K562 (cell line): ENCODE measurements around the gene SCAMP1. TPM values are rescaled to one million over a fixed set of nuclear protein-coding genes. Genes with fewer than 3 reads are reported as not detected.

Source experiments
- ATAC-seq: fragments of 200-7000 bp; cut with Tn5 transposase; 3 replicates; pipeline ENCODE4 v1.9.1; 2020; ENCODE audit warnings: moderate library complexity
- BruUV-seq: library from RNA; stranded (reverse); fragments of 400-500 nt; replicated peaks from 2 replicates; lab custom pipeline; 2021; lab: Mats Ljungman, UMichigan
- CTCF ChIA-PET: fragments of 300-600 bp; formaldehyde crosslinking; extraction: SDS; loops from one replicate; lab custom pipeline; 2021; ENCODE audit warnings: low intra/inter-chr PET ratio; lab: Yijun Ruan, JAX
- POLR2A ChIA-PET: fragments of 300-600, 350-650 bp; sonication (Branson Sonifier 250); formaldehyde crosslinking; extraction: SDS; loops from one replicate; lab custom pipeline; 2021; ENCODE audit warnings: antibody characterized with exemption, inconsistent platforms; lab: Yijun Ruan, JAX
- DNase-seq, 4 experiments: peaks; one replicate each; pipeline versions ENCODE4 v3.0.0 to v3.0.0-alpha.2; 2011 to 2018; ENCODE audit warnings: low spot score in 3 of 4, mixed read lengths in 3 of 4; ENCODE audit errors: extremely low read depth in 1 of 4
- FAIRE-seq: peaks from 2 replicates; lab custom pipeline; 2011; peaks lifted over from hg19 to GRCh38; lab: Jason Lieb, UNC
- H2AFZ ChIP-seq: 2 replicates; pipeline ENCODE4 v1.6.0; 2011; ENCODE audit warnings: low read depth, low read length, control low read depth, inconsistent platforms
- H3K27ac ChIP-seq: fragments of 200-600 bp; 3 replicates; pipeline ENCODE4 v1.8.0; 2011; ENCODE audit warnings: low read depth, mild to moderate bottlenecking, control low read depth, inconsistent platforms, low read length, moderate library complexity, mixed read lengths; ENCODE audit errors: extremely low read depth
- H3K27me3 ChIP-seq, 2 experiments: fragments of 300-600 bp in 1 of 2; 2 replicates in 1 of 2; 3 replicates in 1 of 2; pipeline versions ENCODE4 v1.6.0 to v1.8.0; 2011; ENCODE audit warnings: inconsistent platforms in 2 of 2, low read length in 2 of 2, mild to moderate bottlenecking in 1 of 2, mixed read lengths in 1 of 2, moderate library complexity in 1 of 2; ENCODE audit not compliant: control insufficient read depth in 2 of 2, insufficient read depth in 2 of 2
- H3K36me3 ChIP-seq: fragments of 300-600 bp; 3 replicates; pipeline ENCODE4 v1.8.0; 2011; ENCODE audit warnings: mild to moderate bottlenecking, low read length, inconsistent platforms; ENCODE audit not compliant: control insufficient read depth, insufficient read depth
- H3K4me1 ChIP-seq, 2 experiments: fragments of 200-600 bp in 1 of 2; replicated peaks in 1 of 2; 2 replicates in 1 of 2; 3 replicates in 1 of 2; pipeline versions ENCODE4 v1.5.1 to v1.8.0; 2011; ENCODE audit warnings: inconsistent platforms in 2 of 2, low read length in 2 of 2, mild to moderate bottlenecking in 1 of 2, mixed read lengths in 1 of 2, moderate library complexity in 1 of 2; ENCODE audit not compliant: control insufficient read depth in 2 of 2, insufficient read depth in 2 of 2
- H3K4me2 ChIP-seq: 2 replicates; pipeline ENCODE4 v1.6.1; 2011; ENCODE audit warnings: low read length, control low read depth, inconsistent platforms, mixed read lengths; ENCODE audit not compliant: insufficient read depth
- H3K4me3 ChIP-seq: fragments of 200-600 bp; sonication (generic), shearing (Covaris generic); 2 replicates; pipeline ENCODE4 v1.5.1; 2016; ENCODE audit warnings: control low read depth, inconsistent platforms
- H3K79me2 ChIP-seq: fragments of 200-600 bp; 3 replicates; pipeline ENCODE4 v1.8.0; 2011; ENCODE audit warnings: low read length, inconsistent platforms; ENCODE audit not compliant: control insufficient read depth, insufficient read depth
- H3K9ac ChIP-seq, 2 experiments: 2 replicates each; pipeline versions ENCODE4 v1.6.0 to v1.6.1; 2011; ENCODE audit warnings: low read depth in 2 of 2, low read length in 2 of 2, control low read depth in 1 of 2, inconsistent platforms in 1 of 2, mild to moderate bottlenecking in 1 of 2, mixed read lengths in 1 of 2; ENCODE audit not compliant: insufficient read depth in 1 of 2
- H3K9me1 ChIP-seq: one replicate; pipeline ENCODE4 v1.6.0; 2011; ENCODE audit warnings: inconsistent platforms, mild to moderate bottlenecking, low read length, moderate library complexity; ENCODE audit not compliant: control insufficient read depth, insufficient read depth
- H3K9me3 ChIP-seq: replicated peaks from 2 replicates; pipeline ENCODE4 v1.5.1; 2011; ENCODE audit warnings: low read depth, low read length, inconsistent platforms; ENCODE audit not compliant: control insufficient read depth, insufficient read depth
- H4K20me1 ChIP-seq: replicated peaks from 2 replicates; pipeline ENCODE4 v1.6.1; 2011; ENCODE audit warnings: low read length, inconsistent platforms, mixed read lengths; ENCODE audit not compliant: control insufficient read depth, insufficient read depth
- ETS1 ChIP-seq: conservative IDR thresholded peaks from 2 replicates; pipeline ENCODE4 v1.6.1; 2011; ENCODE audit warnings: low read depth, mild to moderate bottlenecking, low read length; ENCODE audit not compliant: control insufficient read depth
- FOXO4 ChIP-seq: fragments of 450-650 bp; formaldehyde crosslinking; IDR thresholded peaks from 2 replicates; pipeline ENCODE4 v1.4.0; 2020; ENCODE audit warnings: mild to moderate bottlenecking, moderate library complexity
- KAT7 ChIP-seq: sonication (generic); formaldehyde crosslinking; IDR thresholded peaks from 2 replicates; pipeline ENCODE4 v1.8.0; 2022; ENCODE audit warnings: missing genetic modification reagents, mild to moderate bottlenecking, borderline replicate concordance
- TAF1 ChIP-seq: IDR thresholded peaks from 2 replicates; pipeline ENCODE4 v1.6.1; 2011; ENCODE audit warnings: mild to moderate bottlenecking, low read length, moderate library complexity; ENCODE audit not compliant: insufficient read depth, control insufficient read depth, severe bottlenecking; ENCODE audit errors: extremely low read depth
- U2AF1 ChIP-seq: fragments of 200-400 bp; formaldehyde crosslinking; optimal IDR thresholded peaks from 2 replicates; pipeline ENCODE3; 2017; ENCODE audit warnings: mild to moderate bottlenecking, low read depth, low read length, moderate library complexity
- ZNF511 ChIP-seq: sonication (generic); formaldehyde crosslinking; IDR thresholded peaks from 2 replicates; pipeline ENCODE4 v1.8.0; 2022; ENCODE audit warnings: mild to moderate bottlenecking, missing genetic modification reagents
- ZNF77 ChIP-seq: fragments of 250-450 bp; sonication (Bioruptor Pico); IDR thresholded peaks from 2 replicates; pipeline ENCODE4 v1.5.0; 2020
- WGBS: fragments of 100-300 bp; shearing (Covaris generic); methylation state at CpG from one replicate; pipeline ENCODE4 v1.1.6; 2016; ENCODE audit warnings: low coverage, mixed read lengths; ENCODE audit not compliant: insufficient coverage; ENCODE audit errors: missing lambda C conversion rate; 5-methylcytosine and 5-hydroxymethylcytosine counted together
- in situ Hi-C: fragments of 300-500 bp; cut with MboI; formaldehyde crosslinking; loops from 4 replicates; pipeline ENCODE4 v1.15.0; 2018; ENCODE audit warnings: inconsistent platforms, mixed read lengths
- intact Hi-C: fragments of 100-400 bp; cut with micrococcal nuclease; formaldehyde crosslinking; loops from 2 replicates; pipeline ENCODE4 v1.14.2; 2022
- polyA plus RNA-seq, 8 experiments: library from polyadenylated mRNA; depleted of rRNA in 4 of 8; stranded (reverse) in 5 of 8; unstranded in 3 of 8; fragments of >200 nt; fragmentation: Nextera tagmentation in 2 of 8; fragmentation: Illumina TruSeq in 1 of 8; extraction: Ambion mirVana in 2 of 8; extraction: Trizol in 1 of 8; gene quantifications; 2 replicates each; pipeline versions ENCODE4 v1.2.1 to v1.2.3, GENCODE V29; 2011 to 2014; ENCODE audit warnings: inconsistent platforms in 1 of 8, missing spikeins in 1 of 8
- total RNA-seq, 7 experiments: library from RNA; depleted of rRNA in 6 of 7; stranded (reverse); fragments of >200 nt in 6 of 7; fragmentation: Illumina TruSeq in 2 of 7; extraction: Trizol in 2 of 7; gene quantifications; 2 replicates each; pipeline versions ENCODE4 v1.2.1 to v1.2.3, GENCODE V29; 2011 to 2021; ENCODE audit warnings: low replicate concordance in 1 of 7

SCAMP1 gene
- total and polyA plus RNA-seq, 9 of the 15 experiments (the other 6 are each of a cell fraction or from before 2014, with no cell fraction given) = 5.4 to 23.9 (median 13.8) TPM

- ChIA-PET CTCF (interaction anchor here (0.6 to 1.2 kb wide), 3 partner anchors 12 to 194 kb away, joined by 3 to 4 read pairs (median 3); no protein-coding TSS in a partner anchor), POLR2A (interaction anchor here (0.6 to 2.2 kb wide), 12 partner anchors 8 to 235 kb away, joined by 3 to 14 read pairs (median 4); partner anchors contain the start of gene AP3B1)
- Histone ChIP-seq H3K27me3 (no peaks in the 10 kb centered on the region), H3K27ac (peak overlapping the region; percentile 88), H3K9me1 (no peaks in the 10 kb centered on the region), H2AFZ (peak overlapping the region; percentile 95), H3K79me2 (peaks cover 57% of the 10 kb centered on the region), H3K4me3 (peak overlapping the region; percentile 86), H4K20me1 (no peaks in the 10 kb centered on the region), H3K4me2 (peak overlapping the region; percentile 88), H3K4me1 (peaks cover 10 to 19% of the 10 kb centered on the region in 2 experiments; a peak in 4 of 5 replicates), H3K9me3 (no peaks in the 10 kb centered on the region), H3K36me3 (peaks cover 17% of the 10 kb centered on the region; the same call in 2 of the 3 replicates), H3K9ac (peak overlapping the region; percentile 83 to 97)
- in situ Hi-C loops (loop anchor here (5.0 kb wide), 1 partner anchor 69 kb away; the partner anchor contains the start of gene AP3B1), intact Hi-C loops (loop anchor here (1.0 to 5.0 kb wide), 3 partner anchors 39 to 171 kb away; partner anchors contain the start of gene AP3B1)
- FAIRE-seq (peak; percentile 65), ATAC-seq (peak; percentile 61), DNase-seq (peak; percentile 59 to 68 (median 66))
- WGBS = 1% methylated on average over 26 of the region's 36 CpGs
- TSS peak; percentile 48 for BruUV-seq
- TF ChIP-seq ETS1 = no peak
- TF ChIP-seq ZNF511 (CRISPR knock-in tag) = 0 out of 2 replicates have a peak, but pooled peaks have one; percentile 13
- TF ChIP-seq ZNF77 = no peak
- TF ChIP-seq TAF1 = peak; percentile 3
- peak; percentile 22 for TF ChIP-seq U2AF1
- TF ChIP-seq FOXO4 = no peak
- 0 out of 2 replicates have a peak, but pooled peaks have one; percentile 32 for TF ChIP-seq KAT7 (CRISPR knock-in tag)
Observed at GRCh38 chr5:78360924-78361630, 660 bp downstream of the SCAMP1 start.
